Endothelial cell of umbilical vein (primary cell): Measurements from ENCODE around the gene COG5. TPM values are rescaled to one million over a fixed set of nuclear protein-coding genes. Genes with fewer than 3 reads are reported as not detected.

ENCODE experiments used
- BruUV-seq: library from RNA; stranded (reverse); fragments of 400-500 nt; replicated peaks from 2 replicates; lab custom pipeline; 2021; lab: Mats Ljungman, UMichigan
- CTCF ChIA-PET: fragments of 300-600, 350-600 bp; sonication (Branson Sonifier 250); formaldehyde crosslinking; loops from one replicate; lab custom pipeline; 2021; ENCODE audit warnings: antibody characterized with exemption, inconsistent platforms; lab: Charles Lee
- POLR2A ChIA-PET: fragments of 300-600, 350-600 bp; sonication (Branson Sonifier 250); formaldehyde crosslinking; loops from one replicate; lab custom pipeline; 2021; ENCODE audit warnings: antibody characterized with exemption, inconsistent platforms; lab: Charles Lee
- DNase-seq: peaks from one replicate; pipeline ENCODE4 v3.0.0-alpha.2; 2011; ENCODE audit warnings: low read depth, low spot score
- FAIRE-seq: peaks from 2 replicates; lab custom pipeline; 2011; peaks lifted over from hg19 to GRCh38; lab: Jason Lieb, UNC
- H2AFZ ChIP-seq: 2 replicates; pipeline ENCODE4 v1.6.0; 2012; ENCODE audit warnings: low read depth, low read length, control low read depth, inconsistent platforms
- H3K27ac ChIP-seq: 2 replicates; pipeline ENCODE4 v1.5.1; 2011; ENCODE audit warnings: low read depth, mild to moderate bottlenecking, control low read depth, low read length, moderate library complexity; ENCODE audit not compliant: insufficient read depth
- H3K27me3 ChIP-seq, 2 experiments: 2 replicates each; pipeline versions ENCODE4 v1.6.0 to v1.6.1; 2011; ENCODE audit warnings: low read length in 2 of 2, mixed read lengths in 1 of 2; ENCODE audit not compliant: control insufficient read depth in 2 of 2, insufficient read depth in 2 of 2
- H3K36me3 ChIP-seq, 2 experiments: 2 replicates in 1 of 2; 3 replicates in 1 of 2; pipeline ENCODE4 v1.5.1; 2011; ENCODE audit warnings: low read length in 2 of 2, mild to moderate bottlenecking in 1 of 2, moderate library complexity in 1 of 2; ENCODE audit not compliant: control insufficient read depth in 2 of 2, insufficient read depth in 2 of 2; ENCODE audit errors: extremely low read depth in 1 of 2
- H3K4me1 ChIP-seq: 3 replicates; pipeline ENCODE4 v1.5.1; 2011; ENCODE audit warnings: mild to moderate bottlenecking, low read length; ENCODE audit not compliant: control insufficient read depth, insufficient read depth; ENCODE audit errors: extremely low read depth
- H3K4me2 ChIP-seq: 2 replicates; pipeline ENCODE4 v1.6.1; 2011; ENCODE audit warnings: low read length, control low read depth, mixed read lengths; ENCODE audit not compliant: insufficient read depth
- H3K4me3 ChIP-seq, 3 experiments: fragments of 200-600 bp in 1 of 3; sonication (generic), shearing (Covaris generic) in 1 of 3; replicated peaks in 1 of 3; 2 replicates each; pipeline ENCODE4 v1.5.1; 2011 to 2016; ENCODE audit warnings: control low read depth in 3 of 3, low read length in 3 of 3, mild to moderate bottlenecking in 2 of 3, inconsistent platforms in 1 of 3, low read depth in 1 of 3, moderate library complexity in 1 of 3; ENCODE audit not compliant: insufficient read depth in 1 of 3
- H3K79me2 ChIP-seq: 2 replicates; pipeline ENCODE4 v1.6.0; 2012; ENCODE audit warnings: low read length, inconsistent platforms; ENCODE audit not compliant: control insufficient read depth, insufficient read depth
- H3K9ac ChIP-seq: replicated peaks from 2 replicates; pipeline ENCODE3; 2011; ENCODE audit warnings: low read length, control low read depth; ENCODE audit not compliant: insufficient read depth; ENCODE audit errors: extremely low read depth
- H3K9me1 ChIP-seq: replicated peaks from 3 replicates; pipeline ENCODE4 v1.6.0; 2011; ENCODE audit warnings: mild to moderate bottlenecking, low read length; ENCODE audit not compliant: control insufficient read depth, insufficient read depth; ENCODE audit errors: extremely low read depth
- H3K9me3 ChIP-seq: replicated peaks from 2 replicates; pipeline ENCODE4 v1.5.1; 2012; ENCODE audit warnings: low read length, inconsistent platforms; ENCODE audit not compliant: control insufficient read depth, insufficient read depth
- H4K20me1 ChIP-seq: replicated peaks from 2 replicates; pipeline ENCODE3; 2011; ENCODE audit warnings: mild to moderate bottlenecking, low read length; ENCODE audit not compliant: control insufficient read depth, insufficient read depth; ENCODE audit errors: extremely low read depth
- EZH2 ChIP-seq: IDR thresholded peaks from 2 replicates; pipeline ENCODE4 v1.6.1; 2012; ENCODE audit warnings: borderline replicate concordance, low read depth, mild to moderate bottlenecking, moderate library complexity, low read length, inconsistent platforms; ENCODE audit not compliant: severe bottlenecking
- FOS ChIP-seq: IDR thresholded peaks from 2 replicates; pipeline ENCODE4 v1.6.1; 2011; ENCODE audit warnings: mild to moderate bottlenecking, low read length, moderate library complexity, borderline replicate concordance; ENCODE audit not compliant: insufficient read depth
- GATA2 ChIP-seq: IDR thresholded peaks from 2 replicates; pipeline ENCODE4 v1.7.0; 2011; ENCODE audit warnings: low read depth, mild to moderate bottlenecking, moderate library complexity, mixed read lengths, low read length; ENCODE audit not compliant: insufficient read length, insufficient read depth
- JUN ChIP-seq: IDR thresholded peaks from 2 replicates; pipeline ENCODE4 v1.6.1; 2011; ENCODE audit warnings: borderline replicate concordance, low read depth; ENCODE audit not compliant: insufficient read length, insufficient read depth
- MYC ChIP-seq: IDR thresholded peaks from one replicate; pipeline ENCODE4 v1.6.1; 2011; ENCODE audit warnings: mild to moderate bottlenecking, low read depth, low read length
- POLR2A ChIP-seq: IDR thresholded peaks from 2 replicates; pipeline ENCODE4 v1.6.1; 2012; ENCODE audit warnings: low read depth, mild to moderate bottlenecking, control low read depth, low read length
- POLR2AphosphoS5 ChIP-seq: IDR thresholded peaks from 2 replicates; pipeline ENCODE4 v1.6.1; 2012; ENCODE audit warnings: low read depth, mild to moderate bottlenecking, control low read depth, low read length, moderate library complexity; ENCODE audit not compliant: insufficient read depth
- dilution Hi-C: fragments of 300-500 bp; cut with MboI; formaldehyde crosslinking; loops from one replicate; pipeline ENCODE4 v1.15.0; 2019; ENCODE audit warnings: low sequenced_read_pairs; ENCODE audit not compliant: extremely low pct_ligation_motif_present
- intact Hi-C: fragments of 100-400 bp; cut with micrococcal nuclease; formaldehyde crosslinking; loops from one replicate; pipeline ENCODE4 v1.10.0; 2022
- polyA plus RNA-seq, 4 experiments: library from polyadenylated mRNA; depleted of rRNA in 3 of 4; stranded (reverse) in 3 of 4; unstranded in 1 of 4; fragments of >200 nt; gene quantifications; 2 replicates each; pipeline versions ENCODE4 v1.2.1 to v1.2.3, GENCODE V29; 2011 to 2012; ENCODE audit warnings: missing spikeins in 1 of 4
- total RNA-seq: library from RNA; stranded (reverse); gene quantifications from 2 replicates; pipeline ENCODE4 v1.2.3, GENCODE V29; 2021
- TF ChIP-seq, protein P1 (sequence below): IDR thresholded peaks from 2 replicates; pipeline ENCODE4 v1.6.1; 2011; ENCODE audit not compliant: insufficient read depth, insufficient read length
- TF ChIP-seq, protein P2 (sequence below), 2 donors: IDR thresholded peaks; 1 replicate in 1 of 2; 2 replicates in 1 of 2; pipeline ENCODE4 v1.5.1; 2011; ENCODE audit warnings: low read length in 2 of 2, mild to moderate bottlenecking in 2 of 2, moderate library complexity in 2 of 2, control low read depth in 1 of 2, inconsistent platforms in 1 of 2, low read depth in 1 of 2; ENCODE audit not compliant: insufficient read depth in 1 of 2; ENCODE audit errors: extremely low read depth in 1 of 2

COG5 gene
- total and polyA plus RNA-seq, 2 donors (not counting 3 experiments of a cell fraction or from before 2014, with no cell fraction given), result 18.8 to 45.3 TPM

DNA sequence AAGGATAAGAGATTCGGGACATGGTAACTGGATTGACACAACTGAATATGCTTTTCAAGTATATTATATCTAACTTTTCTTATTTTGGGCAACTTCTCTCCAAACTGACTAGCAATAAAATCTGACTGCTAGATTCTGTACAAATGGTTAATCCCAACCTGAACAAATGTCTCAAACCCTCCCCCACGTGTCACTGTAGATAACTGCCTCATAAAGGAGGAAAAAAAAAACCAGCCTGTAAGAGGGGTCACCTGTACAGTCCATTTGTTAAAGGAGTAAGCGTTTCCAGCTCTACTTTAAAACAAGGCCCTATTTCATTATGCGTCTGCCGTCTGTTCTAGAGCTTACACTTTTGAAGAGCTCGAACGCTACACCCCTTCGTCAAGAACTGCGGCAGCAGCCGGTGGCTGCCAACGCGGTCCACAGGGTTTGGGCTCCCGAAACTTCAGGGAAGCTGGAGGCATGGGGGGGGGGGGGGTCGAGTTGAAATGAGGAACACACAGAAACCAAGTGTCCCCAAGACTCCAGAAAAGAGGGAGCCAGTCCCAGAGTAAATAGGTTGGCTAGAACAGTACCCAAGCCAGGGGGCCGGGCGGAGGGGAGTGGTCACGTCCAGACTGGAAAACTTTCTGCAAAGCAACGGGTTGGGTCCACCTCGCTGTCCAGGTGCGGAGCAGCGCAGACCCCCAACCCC is 492 bp downstream of the COG5 start:
- Histone ChIP-seq H3K27ac (peak overlapping the region; percentile 72), H2AFZ (peak overlapping the region; percentile 98), H3K4me3 (peak overlapping the region; percentile 87 to 99 (median 95)), H3K79me2 (peaks cover 43% of the 10 kb centered on the region), H3K4me2 (peak overlapping the region; percentile 99), H3K27me3 (no peaks in the 10 kb centered on the region), H3K36me3 (no peaks in the 10 kb centered on the region), H3K9me1 (no peaks in the 10 kb centered on the region), H3K9me3 (no peaks in the 10 kb centered on the region), H3K9ac (peak overlapping the region; percentile 78), H3K4me1 (peaks cover 33% of the 10 kb centered on the region), H4K20me1 (no peaks in the 10 kb centered on the region)
- intact Hi-C loops (loop anchor here (5.0 to 10.0 kb wide), 2 partner anchors 101 to 162 kb away; no protein-coding TSS in a partner anchor), dilution Hi-C loops (no loop called here)
- TF ChIP-seq FOS, result no peak
- TF ChIP-seq GATA2, result no peak
- no peak for TF ChIP-seq POLR2A
- TF ChIP-seq, protein P1, sequence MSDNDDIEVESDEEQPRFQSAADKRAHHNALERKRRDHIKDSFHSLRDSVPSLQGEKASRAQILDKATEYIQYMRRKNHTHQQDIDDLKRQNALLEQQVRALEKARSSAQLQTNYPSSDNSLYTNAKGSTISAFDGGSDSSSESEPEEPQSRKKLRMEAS, result no peak
- TF ChIP-seq EZH2, result no peak
- TF ChIP-seq, protein P2, sequence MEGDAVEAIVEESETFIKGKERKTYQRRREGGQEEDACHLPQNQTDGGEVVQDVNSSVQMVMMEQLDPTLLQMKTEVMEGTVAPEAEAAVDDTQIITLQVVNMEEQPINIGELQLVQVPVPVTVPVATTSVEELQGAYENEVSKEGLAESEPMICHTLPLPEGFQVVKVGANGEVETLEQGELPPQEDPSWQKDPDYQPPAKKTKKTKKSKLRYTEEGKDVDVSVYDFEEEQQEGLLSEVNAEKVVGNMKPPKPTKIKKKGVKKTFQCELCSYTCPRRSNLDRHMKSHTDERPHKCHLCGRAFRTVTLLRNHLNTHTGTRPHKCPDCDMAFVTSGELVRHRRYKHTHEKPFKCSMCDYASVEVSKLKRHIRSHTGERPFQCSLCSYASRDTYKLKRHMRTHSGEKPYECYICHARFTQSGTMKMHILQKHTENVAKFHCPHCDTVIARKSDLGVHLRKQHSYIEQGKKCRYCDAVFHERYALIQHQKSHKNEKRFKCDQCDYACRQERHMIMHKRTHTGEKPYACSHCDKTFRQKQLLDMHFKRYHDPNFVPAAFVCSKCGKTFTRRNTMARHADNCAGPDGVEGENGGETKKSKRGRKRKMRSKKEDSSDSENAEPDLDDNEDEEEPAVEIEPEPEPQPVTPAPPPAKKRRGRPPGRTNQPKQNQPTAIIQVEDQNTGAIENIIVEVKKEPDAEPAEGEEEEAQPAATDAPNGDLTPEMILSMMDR (IDR thresholded peaks at IDR 0.05; ENCODE audit: extremely low read depth in 1 of 2, insufficient read depth in 1 of 2, low read depth in 1 of 2, low read length in 2 of 2), result no peak
- no peak for TF ChIP-seq MYC
- no peak for TF ChIP-seq POLR2AphosphoS5
- TF ChIP-seq JUN, result no peak
- DNase-seq (no peak), FAIRE-seq (no peak)
- ChIA-PET POLR2A (interaction anchor here (1.2 kb wide), 1 partner anchor 32 kb away, joined by 5 read pairs; no protein-coding TSS in a partner anchor), CTCF (interaction anchor here (0.7 to 3.0 kb wide), 7 partner anchors 9 to 312 kb away, joined by 3 to 10 read pairs (median 4); no protein-coding TSS in a partner anchor)
- BruUV-seq, result no TSS peak
